Activated T-cell treated with anti-CD3 and anti-CD28 coated beads, Interleukin-2, amount 50 U/mL, for 24 hours (primary cell): ENCODE results near the gene LOXL4.

Experiments
- DNase-seq: peaks from one replicate; pipeline ENCODE4 v3.0.0-alpha.2; 2020
- H3K27ac Mint-ChIP-seq: 2 replicates; pipeline ENCODE4 v1.8.0; 2020; ENCODE audit warnings: mild to moderate bottlenecking, mixed read lengths
- H3K27me3 Mint-ChIP-seq: 2 replicates; pipeline ENCODE4 v1.8.0; 2020; ENCODE audit warnings: mixed read lengths
- H3K36me3 Mint-ChIP-seq: 2 replicates; pipeline ENCODE4 v1.8.0; 2020; ENCODE audit warnings: low read depth, mixed read lengths
- H3K4me1 Mint-ChIP-seq: 2 replicates; pipeline ENCODE4 v1.8.0; 2020; ENCODE audit warnings: low read depth, mixed read lengths
- H3K4me3 Mint-ChIP-seq: 2 replicates; pipeline ENCODE4 v1.8.0; 2020; ENCODE audit warnings: mild to moderate bottlenecking, moderate library complexity, mixed read lengths
- H3K9me3 Mint-ChIP-seq: 2 replicates; pipeline ENCODE4 v1.8.0; 2020; ENCODE audit warnings: mixed read lengths

The LOXL4 gene

GRCh38 chr10:98224996-98225395 lies 43.0 kb downstream of the LOXL4 start:
- Mint-ChIP-seq H3K4me1 (peaks cover 21% of the 10 kb centered on the region), H3K27me3 (no peaks in the 10 kb centered on the region), H3K4me3 (no peak overlapping the region), H3K27ac (no peak overlapping the region), H3K9me3 (peaks cover 6% of the 10 kb centered on the region), H3K36me3 (peaks cover 61% of the 10 kb centered on the region)
- no peak for DNase-seq

GRCh38 chr10:98224509-98224908 lies 43.5 kb downstream of the LOXL4 start:
- Mint-ChIP-seq H3K4me1 (peaks cover 21% of the 10 kb centered on the region), H3K27ac (no peak overlapping the region), H3K4me3 (no peak overlapping the region), H3K36me3 (peaks cover 64% of the 10 kb centered on the region), H3K9me3 (peaks cover 11% of the 10 kb centered on the region), H3K27me3 (no peaks in the 10 kb centered on the region)
- DNase-seq: no peak

GRCh38 chr10:98223874-98224273 lies 44.1 kb downstream of the LOXL4 start:
- Mint-ChIP-seq H3K4me1 (peaks cover 19% of the 10 kb centered on the region), H3K27me3 (no peaks in the 10 kb centered on the region), H3K27ac (no peak overlapping the region), H3K9me3 (peaks cover 16% of the 10 kb centered on the region), H3K36me3 (peaks cover 64% of the 10 kb centered on the region), H3K4me3 (no peak overlapping the region)
- no peak for DNase-seq

GRCh38 chr10:98217801-98218200 lies 50.2 kb downstream of the LOXL4 start:
- no peaks in the 10 kb centered on the region for H3K27me3 Mint-ChIP-seq
- no peak for DNase-seq
- H3K36me3 Mint-ChIP-seq: peaks cover 72% of the 10 kb centered on the region
- no peak overlapping the region for H3K27ac Mint-ChIP-seq
- H3K9me3 Mint-ChIP-seq: peaks cover 31% of the 10 kb centered on the region
- no peak overlapping the region for H3K4me3 Mint-ChIP-seq
- peaks cover 22% of the 10 kb centered on the region for H3K4me1 Mint-ChIP-seq

- Mint-ChIP-seq H3K36me3 (peaks cover 88% of the 10 kb centered on the region), H3K27ac (no peak overlapping the region), H3K4me3 (no peak overlapping the region), H3K27me3 (no peaks in the 10 kb centered on the region), H3K9me3 (peaks cover 31% of the 10 kb centered on the region), H3K4me1 (peaks cover 42% of the 10 kb centered on the region)
- DNase-seq: no peak
Observed at GRCh38 chr10:98215373-98215772, 52.6 kb downstream of the LOXL4 start.

GRCh38 chr10:98213740-98214139 lies 54.3 kb downstream of the LOXL4 start:
- H3K27ac Mint-ChIP-seq: no peak overlapping the region
- DNase-seq: no peak
- H3K36me3 Mint-ChIP-seq: peaks cover 90% of the 10 kb centered on the region
- no peaks in the 10 kb centered on the region for H3K27me3 Mint-ChIP-seq
- H3K4me3 Mint-ChIP-seq: no peak overlapping the region
- peaks cover 52% of the 10 kb centered on the region for H3K4me1 Mint-ChIP-seq
- H3K9me3 Mint-ChIP-seq: peaks cover 21% of the 10 kb centered on the region

GRCh38 chr10:98212196-98212595 lies 55.8 kb downstream of the LOXL4 start:
- DNase-seq: no peak
- Mint-ChIP-seq H3K27me3 (no peaks in the 10 kb centered on the region), H3K36me3 (peaks cover 88% of the 10 kb centered on the region), H3K4me1 (peaks cover 56% of the 10 kb centered on the region), H3K27ac (no peak overlapping the region), H3K9me3 (peaks cover 7% of the 10 kb centered on the region), H3K4me3 (no peak overlapping the region)

GRCh38 chr10:98209441-98209840 lies 58.6 kb downstream of the LOXL4 start:
- peaks cover 72% of the 10 kb centered on the region for H3K36me3 Mint-ChIP-seq
- no peak for DNase-seq
- no peaks in the 10 kb centered on the region for H3K9me3 Mint-ChIP-seq
- no peaks in the 10 kb centered on the region for H3K27me3 Mint-ChIP-seq
- peaks cover 52% of the 10 kb centered on the region for H3K4me1 Mint-ChIP-seq
- no peak overlapping the region for H3K27ac Mint-ChIP-seq
- no peak overlapping the region for H3K4me3 Mint-ChIP-seq

- no peak overlapping the region for H3K4me3 Mint-ChIP-seq
- no peak overlapping the region for H3K27ac Mint-ChIP-seq
- H3K9me3 Mint-ChIP-seq: no peaks in the 10 kb centered on the region
- H3K36me3 Mint-ChIP-seq: peaks cover 68% of the 10 kb centered on the region
- peaks cover 50% of the 10 kb centered on the region for H3K4me1 Mint-ChIP-seq
- no peaks in the 10 kb centered on the region for H3K27me3 Mint-ChIP-seq
- DNase-seq: no peak
Observed at GRCh38 chr10:98208925-98209324, 59.1 kb downstream of the LOXL4 start.

- no peaks in the 10 kb centered on the region for H3K9me3 Mint-ChIP-seq
- peaks cover 33% of the 10 kb centered on the region for H3K4me1 Mint-ChIP-seq
- no peak overlapping the region for H3K4me3 Mint-ChIP-seq
- DNase-seq: no peak
- H3K27me3 Mint-ChIP-seq: no peaks in the 10 kb centered on the region
- H3K36me3 Mint-ChIP-seq: peaks cover 59% of the 10 kb centered on the region
- no peak overlapping the region for H3K27ac Mint-ChIP-seq
Observed at GRCh38 chr10:98205351-98205750, 62.6 kb downstream of the LOXL4 start.

GRCh38 chr10:98202378-98202777 lies 65.6 kb downstream of the LOXL4 start:
- Mint-ChIP-seq H3K9me3 (no peaks in the 10 kb centered on the region), H3K4me3 (no peak overlapping the region), H3K27me3 (no peaks in the 10 kb centered on the region), H3K27ac (no peak overlapping the region), H3K36me3 (peaks cover 35% of the 10 kb centered on the region), H3K4me1 (peaks cover 24% of the 10 kb centered on the region)
- DNase-seq: no peak

GRCh38 chr10:98201760-98202159 lies 66.2 kb downstream of the LOXL4 start:
- peaks cover 32% of the 10 kb centered on the region for H3K36me3 Mint-ChIP-seq
- H3K27me3 Mint-ChIP-seq: no peaks in the 10 kb centered on the region
- no peak overlapping the region for H3K4me3 Mint-ChIP-seq
- DNase-seq: no peak
- peaks cover 27% of the 10 kb centered on the region for H3K4me1 Mint-ChIP-seq
- H3K9me3 Mint-ChIP-seq: no peaks in the 10 kb centered on the region
- no peak overlapping the region for H3K27ac Mint-ChIP-seq
